ENCODE results near the gene CDC42BPG.

- TF ChIP-seq CTCF (IDR thresholded peaks at IDR 0.05) = no peak
- TF ChIP-seq POLR2A (IDR thresholded peaks at IDR 0.05) = no peak
These were observed 68.0 kb downstream of the CDC42BPG start for GRCh38 chr11:64776425-64776824.
